Fibroblast of skin of back (primary cell): ENCODE results near the gene C1orf74.

Source experiments
- DNase-seq: peaks from one replicate; pipeline ENCODE4 v3.0.0-alpha.2; 2013

Gene C1orf74

GRCh38 chr1:209742409-209743144, 41.8 kb downstream of the C1orf74 start:
- DNase-seq = peak; percentile 66

- DNase-seq = no peak
Measured at GRCh38 chr1:209741889-209742288, 42.5 kb downstream of the C1orf74 start.

GRCh38 chr1:209741193-209741592, 43.2 kb downstream of the C1orf74 start:
- no peak for DNase-seq

- no peak for DNase-seq
Measured at GRCh38 chr1:209738270-209738669, 46.1 kb downstream of the C1orf74 start.

- no peak for DNase-seq
Measured at GRCh38 chr1:209737118-209737505, 47.2 kb downstream of the C1orf74 start.

- DNase-seq = no peak
Measured at GRCh38 chr1:209736490-209737117, 47.8 kb downstream of the C1orf74 start.

- no peak for DNase-seq
Measured at GRCh38 chr1:209733409-209734192, 50.8 kb downstream of the C1orf74 start.

GRCh38 chr1:209732725-209733124, 51.6 kb downstream of the C1orf74 start:
- DNase-seq = no peak

GRCh38 chr1:209729436-209729835, 54.9 kb downstream of the C1orf74 start:
- DNase-seq = no peak
